Thoracic aorta (tissue), 2 donors: ENCODE results near the gene OR8B12. TPM values are rescaled to one million over a fixed set of nuclear protein-coding genes. Genes with fewer than 3 reads are reported as not detected.

Experiments
- ATAC-seq: fragments of 150-250 bp; one replicate; pipeline ENCODE4 v1.8.0; 2017; ENCODE audit warnings: low read depth; ENCODE audit not compliant: insufficient number of reproducible peaks, low FRiP score
- DNase-seq: peaks from one replicate; pipeline ENCODE4 v3.0.0-alpha.2; 2020; ENCODE audit warnings: low spot score
- H3K27ac ChIP-seq, 2 donors: fragments of 200-600 bp; sonication (generic); 1 replicate in 1 of 2; 2 replicates in 1 of 2; pipeline ENCODE4 v1.5.1; 2016; ENCODE audit warnings: mild to moderate bottlenecking in 2 of 2, moderate library complexity in 2 of 2
- H3K27me3 ChIP-seq: fragments of 200-600 bp; sonication (generic); replicated peaks from 2 replicates; pipeline ENCODE4 v1.6.0; 2016; ENCODE audit warnings: mild to moderate bottlenecking; ENCODE audit not compliant: insufficient read depth
- H3K36me3 ChIP-seq: fragments of 200-600 bp; sonication (generic); one replicate; pipeline ENCODE4 v1.5.1; 2016
- H3K4me1 ChIP-seq, 2 donors: fragments of 200-600 bp; sonication (generic); 1 replicate in 1 of 2; 2 replicates in 1 of 2; pipeline versions ENCODE4 v1.5.1 to v1.6.0; 2016; ENCODE audit warnings: low read depth in 2 of 2, mild to moderate bottlenecking in 1 of 2; ENCODE audit not compliant: control insufficient read depth in 1 of 2
- H3K4me3 ChIP-seq: fragments of 200-600 bp; sonication (generic); 2 replicates; pipeline ENCODE4 v1.5.1; 2016; ENCODE audit warnings: mild to moderate bottlenecking
- H3K9me3 ChIP-seq: fragments of 200-600 bp; sonication (generic); 2 replicates; pipeline ENCODE4 v1.5.1; 2016
- CTCF ChIP-seq: fragments of 200-600 bp; sonication (generic); IDR thresholded peaks from one replicate; pipeline ENCODE4 v1.5.1; 2019; ENCODE audit warnings: antibody characterized with exemption
- total RNA-seq, 2 donors: library from RNA; depleted of rRNA; stranded (reverse); fragments of >200 nt; gene quantifications; one replicate each; pipeline versions ENCODE4 v1.1.0 to v1.2.3, GENCODE V29; 2016

The OR8B12 gene
- total RNA-seq, 2 donors from 2014 or later: not detected

GRCh38 chr11:124543145-124543544, 309 bp downstream of the OR8B12 start:
- no peaks in the 10 kb centered on the region for H3K36me3 ChIP-seq
- no peak for ATAC-seq
- no peak for TF ChIP-seq CTCF
- DNase-seq: no peak
- no peak overlapping the region for H3K27ac ChIP-seq
- no peaks in the 10 kb centered on the region for H3K27me3 ChIP-seq
- H3K4me1 ChIP-seq: no peaks in the 10 kb centered on the region
- no peak overlapping the region for H3K4me3 ChIP-seq
- no peaks in the 10 kb centered on the region for H3K9me3 ChIP-seq

- no peaks in the 10 kb centered on the region for H3K36me3 ChIP-seq
- ATAC-seq: no peak
- H3K9me3 ChIP-seq: no peaks in the 10 kb centered on the region
- no peak for DNase-seq
- H3K27me3 ChIP-seq: no peaks in the 10 kb centered on the region
- TF ChIP-seq CTCF: no peak
- no peak overlapping the region for H3K4me3 ChIP-seq
- H3K27ac ChIP-seq: no peak overlapping the region
- H3K4me1 ChIP-seq: no peaks in the 10 kb centered on the region
Observed at GRCh38 chr11:124541204-124541603, 2.2 kb downstream of the OR8B12 start.

GRCh38 chr11:124538019-124538418, 5.4 kb downstream of the OR8B12 start:
- no peak for TF ChIP-seq CTCF
- ATAC-seq (no peak), DNase-seq (no peak)

GRCh38 chr11:124536520-124536919, 6.9 kb downstream of the OR8B12 start:
- DNase-seq: no peak
- no peak overlapping the region for H3K4me3 ChIP-seq
- no peaks in the 10 kb centered on the region for H3K9me3 ChIP-seq
- ATAC-seq: no peak
- H3K36me3 ChIP-seq: no peaks in the 10 kb centered on the region
- H3K27ac ChIP-seq: no peak overlapping the region
- H3K4me1 ChIP-seq: no peaks in the 10 kb centered on the region
- H3K27me3 ChIP-seq: no peaks in the 10 kb centered on the region
- no peak for TF ChIP-seq CTCF

More at GRCh38 chr11:124538019-124538418, 5.4 kb downstream of the OR8B12 start:
- Histone ChIP-seq H3K27ac (no peak overlapping the region), H3K9me3 (no peaks in the 10 kb centered on the region), H3K27me3 (no peaks in the 10 kb centered on the region), H3K4me1 (no peaks in the 10 kb centered on the region), H3K36me3 (no peaks in the 10 kb centered on the region), H3K4me3 (no peak overlapping the region)

- no peaks in the 10 kb centered on the region for H3K4me1 ChIP-seq
- H3K4me3 ChIP-seq: no peak overlapping the region
- no peak overlapping the region for H3K27ac ChIP-seq
- no peaks in the 10 kb centered on the region for H3K9me3 ChIP-seq
- H3K36me3 ChIP-seq: no peaks in the 10 kb centered on the region
- DNase-seq (no peak), ATAC-seq (no peak)
- H3K27me3 ChIP-seq: no peaks in the 10 kb centered on the region
- no peak for TF ChIP-seq CTCF
Observed at GRCh38 chr11:124535552-124536232, 7.8 kb downstream of the OR8B12 start.
